ENCODE data around the gene ARHGEF35. TPM values are rescaled to one million over a fixed set of nuclear protein-coding genes. Genes with fewer than 3 reads are reported as not detected.
"Not testable (repeated sequence)": the region's sequence is repeated elsewhere in the genome, so short reads cannot be mapped to it uniquely, and the experiment has no call there.

ARHGEF35 gene
- total RNA-seq (10 to 100 TPM in 1 of 6 donors, 1 to 10 TPM in 5; 5.1 to 10.6 (median 7.6) TPM), polyA plus RNA-seq (1 to 10 TPM; 6.1 to 7.1 TPM)

DNA sequence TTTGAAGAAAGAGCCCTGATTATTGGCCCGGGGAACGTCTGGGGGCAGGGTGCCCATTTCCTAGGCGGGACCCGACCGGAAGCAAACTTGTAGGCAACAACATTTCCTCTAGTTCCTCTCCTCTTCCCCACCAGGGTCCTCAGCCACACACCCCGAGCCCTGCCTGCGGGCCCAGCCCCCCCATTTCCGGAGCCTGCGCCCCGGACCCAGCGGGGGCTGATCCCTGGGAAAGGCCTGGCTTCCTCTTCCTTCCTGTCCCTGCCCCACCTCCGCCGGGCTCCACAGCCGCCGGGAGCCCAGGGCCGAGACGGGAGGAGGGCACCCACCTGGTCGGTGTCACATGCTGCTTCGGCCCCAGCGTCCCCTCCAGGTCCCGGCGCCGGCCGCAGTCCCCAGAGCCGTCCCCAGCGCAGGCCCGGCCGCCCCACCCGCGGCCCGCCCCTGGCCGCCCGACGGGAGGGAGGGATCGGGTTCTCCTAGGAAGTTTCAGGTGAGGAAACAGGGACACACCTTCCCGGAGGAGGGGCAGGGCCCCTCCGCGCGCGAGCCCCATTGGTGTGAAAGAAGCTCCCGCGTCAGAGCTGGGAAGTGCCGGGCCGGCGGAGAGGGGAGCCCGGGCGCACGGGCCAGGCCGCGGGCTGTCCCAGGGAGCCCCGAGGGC lies at the start of gene ARHGEF35:
TSS of gene ARHGEF35 (minus strand) at position 622 of the 661 bp plus-strand sequence. CDS start 7,450 bp downstream, outside the sequence.
- DNase-seq (peak in 4 of 6 donors; percentile 41 to 68 (median 59)), ATAC-seq (peak; percentile 95 to 98 (median 97))
- WGBS, 2 donors: 0% methylated on average over 14 of the region's 51 CpGs; no CpG with 5 or more reads in 1 of the 2 donors
- FAIRE-seq; H3K9me3 ChIP-seq; H3K36me3 ChIP-seq; H3K27ac ChIP-seq; H3K4me3 ChIP-seq; H3K4me1 ChIP-seq; H3K27me3 ChIP-seq; intact Hi-C loops (cut with DNase I): not testable (repeated sequence)

GRCh38 chr7:144245372-144245771 lies 49.7 kb upstream of the ARHGEF35 start:
- H3K27ac ChIP-seq; H3K4me3 ChIP-seq; H3K36me3 ChIP-seq; H3K4me1 ChIP-seq; FAIRE-seq; DNase-seq; ATAC-seq; H3K27me3 ChIP-seq; H3K9me3 ChIP-seq; intact Hi-C loops (cut with DNase I): not testable (repeated sequence)
- no CpG with 5 or more reads among the region's 2 CpGs for WGBS, 2 donors

DNA sequence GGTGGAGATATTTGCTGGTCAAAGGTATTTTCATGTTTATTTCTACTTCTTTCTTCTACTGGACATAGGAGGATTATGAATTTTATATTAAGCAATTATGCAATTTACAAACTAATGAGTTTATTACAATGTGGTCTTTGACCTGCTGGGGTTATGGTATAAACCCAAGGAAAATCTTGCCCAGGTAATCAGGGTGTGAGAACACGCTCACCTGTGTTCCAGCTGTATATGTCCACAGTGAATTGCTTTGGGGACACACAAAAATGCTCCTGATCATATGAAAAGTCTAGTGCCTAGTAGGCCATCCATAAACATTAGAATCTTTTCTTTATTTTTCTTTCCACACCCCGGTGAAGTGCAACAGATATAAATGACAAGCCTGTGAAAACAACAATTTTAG lies 43.7 kb upstream of the ARHGEF35 start, which contains the start of gene OR2A42:
TSS of gene OR2A42 (minus strand) at position 241 of the 400 bp plus-strand sequence. CDS start 6,762 bp downstream, outside the sequence.
- DNase-seq; intact Hi-C loops (cut with DNase I); H3K27ac ChIP-seq; FAIRE-seq; H3K9me3 ChIP-seq; H3K27me3 ChIP-seq; H3K4me3 ChIP-seq; H3K36me3 ChIP-seq; H3K4me1 ChIP-seq: not testable (repeated sequence)
- peak in 3 of 4 donors; percentile 32 to 76 (median 64) for ATAC-seq
- WGBS, 2 donors: 20 to 43% methylated on average over 1 of the region's 2 CpGs

DNA sequence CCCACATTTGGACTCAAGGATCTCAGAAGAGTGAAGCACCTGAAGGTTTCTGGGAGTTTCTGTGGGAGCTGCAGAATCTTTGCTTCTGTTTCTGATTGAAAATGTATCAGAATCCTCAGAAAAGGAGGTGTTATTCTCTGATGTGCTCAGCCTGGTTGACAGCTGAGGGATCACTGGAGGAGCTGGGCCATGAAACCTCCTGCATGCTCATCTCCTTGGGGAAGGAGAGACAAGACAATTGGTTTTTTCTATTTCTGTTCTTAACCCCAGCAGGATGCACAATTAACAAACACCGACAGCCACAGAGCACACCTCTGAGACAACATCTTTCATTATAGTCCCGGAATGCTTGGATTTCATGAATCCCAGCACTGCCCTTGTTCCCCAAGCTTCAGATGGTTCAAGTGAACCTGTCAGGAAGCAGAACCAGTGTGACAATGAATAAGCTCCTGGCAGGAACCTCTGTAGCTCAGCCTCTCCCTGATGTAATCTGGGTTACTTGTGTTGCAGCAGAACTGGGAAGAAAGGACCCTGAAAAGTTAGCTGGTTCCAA lies 43.0 kb upstream of the ARHGEF35 start:
- intact Hi-C loops (cut with DNase I); H3K36me3 ChIP-seq; H3K4me3 ChIP-seq; H3K4me1 ChIP-seq; ATAC-seq; H3K27ac ChIP-seq; FAIRE-seq; H3K9me3 ChIP-seq; DNase-seq; H3K27me3 ChIP-seq: not testable (repeated sequence)
- 85 to 93% methylated on average over 2 of the region's 2 CpGs for WGBS, 2 donors

GRCh38 chr7:144233039-144233438 lies 37.4 kb upstream of the ARHGEF35 start:
- H3K4me1 ChIP-seq; H3K9me3 ChIP-seq; H3K27me3 ChIP-seq; H3K27ac ChIP-seq; H3K4me3 ChIP-seq; intact Hi-C loops (cut with DNase I); H3K36me3 ChIP-seq; DNase-seq; FAIRE-seq: not testable (repeated sequence)
- WGBS, 2 donors: 89 to 100% methylated on average over 1 of the region's 1 CpG
- ATAC-seq: peak in 1 of 4 donors; percentile 22

DNA sequence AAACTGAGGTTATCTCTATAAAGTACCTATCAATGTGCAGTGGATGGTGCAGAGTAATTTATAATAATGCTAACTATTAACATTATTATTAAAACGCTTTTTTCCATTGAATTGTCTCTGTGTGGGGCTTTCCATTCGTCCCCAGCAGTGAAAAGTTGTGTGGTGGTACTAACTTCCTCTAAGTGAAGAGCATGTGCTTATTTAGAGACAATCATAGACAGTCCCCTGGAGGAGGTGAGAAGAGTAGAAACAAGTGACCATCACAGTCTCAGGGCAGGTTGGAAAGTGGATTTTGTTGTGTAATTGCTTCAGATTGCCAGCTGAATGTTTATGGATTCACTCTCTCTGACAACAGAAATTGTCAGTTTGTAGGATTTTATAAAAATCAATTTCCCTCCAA lies 35.4 kb upstream of the ARHGEF35 start:
- ATAC-seq; H3K4me3 ChIP-seq; FAIRE-seq; H3K9me3 ChIP-seq; H3K27ac ChIP-seq; DNase-seq; H3K36me3 ChIP-seq; intact Hi-C loops (cut with DNase I); H3K27me3 ChIP-seq; H3K4me1 ChIP-seq: not testable (repeated sequence)
- no CpG with 5 or more reads among the region's 2 CpGs for WGBS, 2 donors

DNA sequence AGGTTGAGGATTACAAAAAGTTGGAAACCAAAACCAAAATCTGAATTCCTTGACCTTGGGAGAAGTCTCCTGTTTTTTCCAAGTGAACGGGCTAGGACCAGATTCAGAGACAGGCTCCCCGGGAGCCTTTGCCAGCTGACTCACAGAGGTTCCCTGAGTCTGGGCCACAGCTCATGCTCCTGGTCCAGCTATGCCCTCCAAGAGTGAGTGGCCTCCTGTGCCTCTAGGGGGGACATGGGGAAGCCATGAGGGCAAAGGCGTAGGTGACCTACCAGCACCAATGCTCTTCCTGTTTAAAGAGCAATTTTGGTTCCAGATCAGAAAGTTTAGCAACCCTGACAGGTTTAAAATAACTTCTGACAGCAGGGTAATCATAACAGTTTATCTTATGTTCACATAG lies 33.2 kb upstream of the ARHGEF35 start:
- 85 to 89% methylated on average over 1 of the region's 3 CpGs for WGBS, 2 donors
- H3K9me3 ChIP-seq; H3K27me3 ChIP-seq; ATAC-seq; H3K4me3 ChIP-seq; H3K36me3 ChIP-seq; FAIRE-seq; H3K27ac ChIP-seq; DNase-seq; intact Hi-C loops (cut with DNase I); H3K4me1 ChIP-seq: not testable (repeated sequence)

DNA sequence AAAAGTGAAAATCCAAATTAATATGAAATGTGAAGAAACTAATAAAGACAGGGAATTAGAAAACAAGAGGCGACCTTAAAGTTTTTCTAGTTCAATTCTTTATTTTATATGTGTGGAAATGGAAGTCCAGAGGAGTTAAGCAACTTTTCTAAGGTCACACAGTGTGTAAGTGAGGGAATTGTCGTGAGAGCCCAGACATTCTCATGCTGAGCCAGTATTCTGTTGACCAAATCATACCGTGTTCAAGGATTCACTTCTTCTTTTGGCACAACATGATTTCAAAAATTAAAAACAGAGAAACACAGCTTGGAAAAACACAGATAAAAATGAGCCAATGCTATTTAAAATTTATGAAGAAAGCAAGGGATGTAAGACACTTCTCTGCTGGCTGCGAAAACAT lies 31.2 kb upstream of the ARHGEF35 start:
- DNase-seq; intact Hi-C loops (cut with DNase I); H3K27me3 ChIP-seq; H3K9me3 ChIP-seq; ATAC-seq; H3K4me3 ChIP-seq; H3K27ac ChIP-seq; H3K4me1 ChIP-seq; H3K36me3 ChIP-seq; FAIRE-seq: not testable (repeated sequence)
- WGBS, 2 donors: 72 to 78% methylated on average over 3 of the region's 4 CpGs

DNA sequence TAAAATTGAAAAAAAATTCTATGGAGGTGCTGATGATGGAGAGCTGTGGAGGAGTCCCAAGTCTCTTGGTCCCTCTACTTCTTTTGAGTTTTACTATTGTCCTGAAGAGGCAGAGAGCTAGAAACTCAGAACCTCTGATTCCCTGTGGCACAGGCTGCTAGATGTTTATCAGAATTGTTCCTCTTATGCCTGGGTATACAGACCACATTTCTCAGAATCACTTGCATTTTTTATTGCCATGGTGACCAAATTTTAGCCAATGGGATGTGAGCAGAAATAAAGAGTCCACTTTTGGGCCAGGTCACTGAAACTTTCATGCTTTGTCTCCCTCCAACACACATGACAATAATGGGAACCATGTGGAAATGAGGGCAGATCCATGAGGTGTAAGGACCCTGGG lies 28.0 kb upstream of the ARHGEF35 start:
- H3K36me3 ChIP-seq; H3K9me3 ChIP-seq; H3K27me3 ChIP-seq; FAIRE-seq; H3K27ac ChIP-seq; ATAC-seq; DNase-seq; H3K4me3 ChIP-seq; intact Hi-C loops (cut with DNase I); H3K4me1 ChIP-seq: not testable (repeated sequence)

GRCh38 chr7:144220531-144220930 lies 24.9 kb upstream of the ARHGEF35 start:
- H3K27ac ChIP-seq; FAIRE-seq; ATAC-seq; H3K9me3 ChIP-seq; H3K27me3 ChIP-seq; intact Hi-C loops (cut with DNase I); H3K36me3 ChIP-seq; H3K4me1 ChIP-seq; H3K4me3 ChIP-seq; DNase-seq: not testable (repeated sequence)

DNA sequence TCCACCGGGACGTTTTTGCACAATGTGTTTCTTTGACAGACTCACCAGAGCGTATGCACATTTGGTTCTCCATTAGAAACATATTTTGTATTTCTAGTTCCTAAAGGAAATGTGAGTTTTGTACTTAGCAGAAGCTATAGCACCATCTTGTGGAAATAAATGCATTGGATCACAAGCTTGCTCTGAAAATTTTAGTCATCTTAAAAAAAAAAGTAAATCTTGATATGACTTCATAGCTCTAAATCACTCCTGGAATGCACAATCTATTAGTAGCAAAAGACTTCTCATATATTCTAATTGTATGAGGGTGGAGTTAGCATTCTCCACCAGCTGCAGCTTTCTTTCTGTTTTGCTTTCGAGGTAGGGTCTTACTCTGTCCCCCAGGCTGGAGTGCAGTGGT lies 23.5 kb upstream of the ARHGEF35 start:
- H3K4me1 ChIP-seq; H3K36me3 ChIP-seq; H3K27me3 ChIP-seq; intact Hi-C loops (cut with DNase I); FAIRE-seq; H3K9me3 ChIP-seq; H3K4me3 ChIP-seq; H3K27ac ChIP-seq; DNase-seq: not testable (repeated sequence)
- peak; percentile 56 to 82 (median 72) for ATAC-seq
- WGBS, 2 donors: no CpG with 5 or more reads among the region's 4 CpGs

- 97 to 100% methylated on average over 1 of the region's 1 CpG for WGBS, 2 donors
Measured at GRCh38 chr7:144218581-144218980, 22.9 kb upstream of the ARHGEF35 start.

More at GRCh38 chr7:144218581-144218980, 22.9 kb upstream of the ARHGEF35 start:
- H3K4me3 ChIP-seq; H3K4me1 ChIP-seq; ATAC-seq; H3K27ac ChIP-seq; H3K9me3 ChIP-seq; FAIRE-seq; DNase-seq; H3K27me3 ChIP-seq; H3K36me3 ChIP-seq; intact Hi-C loops (cut with DNase I): not testable (repeated sequence)

All from pancreas (tissue), 10 donors.